Erythroblast (primary cell): ENCODE data around the gene SCFD2.
"Not testable (repeated sequence)": the region's sequence is repeated elsewhere in the genome, so short reads cannot be mapped to it uniquely, and the experiment has no call there.

Experiments
- GATA1 ChIP-seq: IDR thresholded peaks from 2 replicates; pipeline ENCODE4 v1.6.1; 2011; ENCODE audit warnings: low read depth, mild to moderate bottlenecking, control low read depth, low read length, moderate library complexity
- POLR2A ChIP-seq: IDR thresholded peaks from 2 replicates; pipeline ENCODE4 v1.6.1; 2011; ENCODE audit warnings: mild to moderate bottlenecking, low read length

GRCh38 chr4:53238352-53238751, 127.5 kb downstream of the SCFD2 start:
- TF ChIP-seq POLR2A, GATA1: not testable (repeated sequence)
